ENCODE measurements around the gene USH1C.

DNA sequence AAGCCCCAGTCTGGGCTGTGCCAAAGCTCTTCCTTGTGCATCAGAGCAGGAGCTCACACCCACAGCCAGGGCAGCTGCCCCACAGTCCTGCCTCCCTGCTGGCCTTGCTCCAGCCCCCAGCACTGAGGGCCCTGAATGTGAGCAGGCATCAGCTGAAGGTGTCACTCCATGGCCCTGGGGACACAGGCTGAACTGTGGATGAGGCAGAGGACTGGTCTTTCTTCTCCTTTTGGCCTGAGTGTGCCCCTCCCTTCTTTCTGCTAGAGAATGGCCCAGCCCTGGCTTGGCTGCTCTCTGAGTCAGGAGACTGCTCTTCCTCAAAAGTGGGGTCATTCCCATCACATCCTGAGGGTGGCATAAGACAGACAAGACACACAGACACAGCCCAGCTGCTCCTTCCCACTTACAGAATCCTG is 19.0 kb upstream of the USH1C start:
- TF ChIP-seq FOS (IDR thresholded peaks at IDR 0.05; ENCODE audit: low read depth, low read length) (no peak), CEBPB (IDR thresholded peaks at IDR 0.05; ENCODE audit: low read depth, low read length) (no peak), POLR2A (IDR thresholded peaks at IDR 0.05; ENCODE audit: low read depth, low read length) (no peak), RCOR1 (IDR thresholded peaks at IDR 0.05; ENCODE audit: insufficient replicate concordance, low read length) (no peak), RAD21 (IDR thresholded peaks at IDR 0.05; ENCODE audit: low read length) (no peak), SMC3 (IDR thresholded peaks at IDR 0.05; ENCODE audit: low read depth, low read length) (no peak), RFX5 (IDR thresholded peaks at IDR 0.05; ENCODE audit: low read depth, low read length) (no peak), MAFK (IDR thresholded peaks at IDR 0.05; ENCODE audit: low read depth, low read length) (no peak), MXI1 (IDR thresholded peaks at IDR 0.05; ENCODE audit: borderline replicate concordance, low read depth, low read length) (no peak), CHD1 (IDR thresholded peaks at IDR 0.05; ENCODE audit: low read depth, low read length) (no peak)
- TF ChIP-seq, protein P1, sequence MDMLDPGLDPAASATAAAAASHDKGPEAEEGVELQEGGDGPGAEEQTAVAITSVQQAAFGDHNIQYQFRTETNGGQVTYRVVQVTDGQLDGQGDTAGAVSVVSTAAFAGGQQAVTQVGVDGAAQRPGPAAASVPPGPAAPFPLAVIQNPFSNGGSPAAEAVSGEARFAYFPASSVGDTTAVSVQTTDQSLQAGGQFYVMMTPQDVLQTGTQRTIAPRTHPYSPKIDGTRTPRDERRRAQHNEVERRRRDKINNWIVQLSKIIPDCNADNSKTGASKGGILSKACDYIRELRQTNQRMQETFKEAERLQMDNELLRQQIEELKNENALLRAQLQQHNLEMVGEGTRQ (IDR thresholded peaks at IDR 0.05; ENCODE audit: low read depth, low read length), result no peak
- TF ChIP-seq, protein P2, sequence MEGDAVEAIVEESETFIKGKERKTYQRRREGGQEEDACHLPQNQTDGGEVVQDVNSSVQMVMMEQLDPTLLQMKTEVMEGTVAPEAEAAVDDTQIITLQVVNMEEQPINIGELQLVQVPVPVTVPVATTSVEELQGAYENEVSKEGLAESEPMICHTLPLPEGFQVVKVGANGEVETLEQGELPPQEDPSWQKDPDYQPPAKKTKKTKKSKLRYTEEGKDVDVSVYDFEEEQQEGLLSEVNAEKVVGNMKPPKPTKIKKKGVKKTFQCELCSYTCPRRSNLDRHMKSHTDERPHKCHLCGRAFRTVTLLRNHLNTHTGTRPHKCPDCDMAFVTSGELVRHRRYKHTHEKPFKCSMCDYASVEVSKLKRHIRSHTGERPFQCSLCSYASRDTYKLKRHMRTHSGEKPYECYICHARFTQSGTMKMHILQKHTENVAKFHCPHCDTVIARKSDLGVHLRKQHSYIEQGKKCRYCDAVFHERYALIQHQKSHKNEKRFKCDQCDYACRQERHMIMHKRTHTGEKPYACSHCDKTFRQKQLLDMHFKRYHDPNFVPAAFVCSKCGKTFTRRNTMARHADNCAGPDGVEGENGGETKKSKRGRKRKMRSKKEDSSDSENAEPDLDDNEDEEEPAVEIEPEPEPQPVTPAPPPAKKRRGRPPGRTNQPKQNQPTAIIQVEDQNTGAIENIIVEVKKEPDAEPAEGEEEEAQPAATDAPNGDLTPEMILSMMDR (conservative IDR thresholded peaks at IDR 0.05; ENCODE audit: low read depth, low read length), result no peak
- TF ChIP-seq, protein P3, sequence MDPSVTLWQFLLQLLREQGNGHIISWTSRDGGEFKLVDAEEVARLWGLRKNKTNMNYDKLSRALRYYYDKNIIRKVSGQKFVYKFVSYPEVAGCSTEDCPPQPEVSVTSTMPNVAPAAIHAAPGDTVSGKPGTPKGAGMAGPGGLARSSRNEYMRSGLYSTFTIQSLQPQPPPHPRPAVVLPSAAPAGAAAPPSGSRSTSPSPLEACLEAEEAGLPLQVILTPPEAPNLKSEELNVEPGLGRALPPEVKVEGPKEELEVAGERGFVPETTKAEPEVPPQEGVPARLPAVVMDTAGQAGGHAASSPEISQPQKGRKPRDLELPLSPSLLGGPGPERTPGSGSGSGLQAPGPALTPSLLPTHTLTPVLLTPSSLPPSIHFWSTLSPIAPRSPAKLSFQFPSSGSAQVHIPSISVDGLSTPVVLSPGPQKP (IDR thresholded peaks at IDR 0.05; ENCODE audit: borderline replicate concordance, low read depth, low read length), result no peak

All from IMR-90 (cell line).